Limb (tissue), 2 donors: ENCODE measurements around the gene APBA1.

Experiments
- DNase-seq, 2 donors: peaks; one replicate each; pipeline ENCODE4 v3.0.0-alpha.2; 2016; ENCODE audit errors: extremely low spot score in 2 of 2

APBA1 gene

DNA sequence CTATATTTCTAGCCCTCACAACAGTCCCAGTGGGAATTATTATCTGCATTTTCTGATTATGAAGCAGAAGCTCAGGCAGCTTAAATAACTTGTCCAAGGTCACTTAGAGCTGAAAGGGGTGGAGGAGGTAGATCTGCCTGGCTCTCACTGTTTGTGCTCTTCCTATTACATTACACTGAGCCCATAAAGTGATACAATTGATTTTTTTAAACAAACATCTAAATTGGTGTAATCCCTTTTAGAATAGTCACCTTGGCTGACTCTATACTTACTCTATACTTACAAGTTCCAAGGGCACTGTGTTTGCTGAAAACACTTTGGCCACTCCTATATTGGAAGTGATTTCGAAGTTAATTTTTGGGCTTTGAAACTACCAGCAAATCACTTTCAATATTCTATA is 144.7 kb downstream of the APBA1 start:
- no peak for DNase-seq

DNA sequence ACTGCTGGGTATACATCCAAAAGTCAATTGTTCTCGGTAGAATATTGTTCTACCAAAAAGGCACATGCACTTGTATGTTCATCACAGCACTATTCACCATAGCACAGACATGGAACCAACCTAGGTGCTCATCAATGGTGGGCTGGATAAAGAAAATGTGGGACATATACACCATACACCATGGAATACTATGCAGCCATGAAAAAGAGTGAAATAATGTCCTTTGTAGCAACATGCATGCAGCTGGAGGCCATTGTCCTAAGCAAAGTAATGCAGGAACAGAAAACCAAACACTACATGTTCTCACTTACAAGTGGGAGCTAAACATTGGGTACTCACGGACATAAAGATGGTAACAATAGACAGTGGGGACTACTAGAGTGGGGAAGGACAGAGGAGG is 145.5 kb downstream of the APBA1 start:
- DNase-seq: no peak

DNA sequence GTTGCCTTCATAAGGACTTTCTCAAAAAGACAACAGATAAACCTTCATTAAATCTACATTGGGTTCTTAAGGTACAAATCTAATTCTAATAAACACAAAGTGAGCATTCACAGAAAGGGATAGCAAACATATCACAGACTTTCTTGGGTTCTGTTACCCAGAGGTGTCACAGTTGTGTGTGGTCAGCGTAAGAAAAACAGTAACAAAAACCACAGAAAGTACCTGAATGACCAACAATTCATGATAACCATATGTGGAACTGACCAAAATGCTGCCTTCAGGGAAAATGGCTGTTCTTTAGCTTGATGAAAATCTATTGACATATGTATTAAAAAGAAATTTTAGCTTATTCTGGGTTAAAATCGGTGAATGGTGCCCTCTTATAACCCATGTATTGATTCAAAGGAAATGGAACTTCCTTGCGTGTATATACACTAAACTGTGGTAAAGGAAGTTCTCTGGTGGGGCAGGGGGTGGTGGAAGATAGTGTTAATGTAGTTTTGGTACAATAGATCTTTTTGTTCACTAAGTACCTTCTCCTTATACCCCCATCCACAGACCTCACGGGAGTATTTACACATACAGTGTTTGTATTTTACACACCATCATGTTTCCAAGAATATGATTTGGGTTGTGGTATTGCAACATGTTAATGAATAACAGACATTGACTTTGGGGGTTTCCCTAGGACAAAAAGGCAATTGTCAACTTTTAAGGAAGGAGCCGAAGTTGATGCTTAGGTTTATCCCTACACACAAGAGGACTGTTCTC is 152.5 kb downstream of the APBA1 start:
- no peak for DNase-seq

DNA sequence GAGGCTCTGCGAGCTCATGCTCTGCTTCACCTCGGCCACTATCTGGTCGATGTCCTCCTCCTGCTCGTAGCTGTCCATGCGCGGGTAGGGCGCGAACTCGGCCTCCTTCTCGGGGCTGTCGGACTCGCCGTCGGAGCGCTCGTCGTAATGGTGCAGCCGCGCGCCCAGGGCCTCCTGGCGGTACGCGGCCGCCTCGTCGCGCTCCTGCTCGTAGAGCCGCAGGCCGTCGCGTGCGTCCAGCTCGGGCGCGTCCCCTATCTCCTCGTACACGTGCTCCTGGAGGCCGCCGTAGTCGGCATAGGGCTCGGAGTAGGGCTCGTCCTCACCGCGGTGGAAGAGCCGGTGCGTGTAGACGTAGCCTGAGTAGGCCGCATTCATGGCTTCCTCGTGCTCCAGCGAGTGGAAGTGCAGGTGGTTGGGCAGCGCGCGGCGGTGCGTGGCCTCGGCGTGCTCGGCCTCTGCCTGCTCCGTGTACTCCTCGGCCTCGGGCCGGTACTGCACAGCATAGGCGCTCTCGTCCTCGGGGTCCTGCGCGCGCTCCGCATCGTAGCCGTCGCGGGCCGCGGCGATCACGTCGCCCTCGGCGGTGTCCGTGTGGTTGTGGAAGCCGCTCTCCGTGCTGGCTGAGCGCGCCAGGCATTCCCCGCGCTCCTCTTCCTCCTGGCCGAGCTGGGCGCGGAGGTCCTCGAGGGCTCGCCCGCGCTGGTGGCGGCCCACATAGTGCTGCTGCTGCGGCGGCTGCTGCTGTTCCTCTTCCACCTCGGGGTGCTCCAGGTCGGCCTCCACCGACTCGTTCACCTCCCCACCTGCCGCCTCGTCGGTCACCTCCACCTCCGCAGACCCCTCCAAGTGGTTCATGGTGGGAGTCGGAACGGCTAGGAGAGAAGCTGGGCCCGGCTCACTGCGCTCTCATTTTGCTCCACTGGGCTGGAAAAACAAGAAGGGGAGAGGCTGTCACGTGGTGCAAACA is 155.5 kb downstream of the APBA1 start:
- no peak for DNase-seq

DNA sequence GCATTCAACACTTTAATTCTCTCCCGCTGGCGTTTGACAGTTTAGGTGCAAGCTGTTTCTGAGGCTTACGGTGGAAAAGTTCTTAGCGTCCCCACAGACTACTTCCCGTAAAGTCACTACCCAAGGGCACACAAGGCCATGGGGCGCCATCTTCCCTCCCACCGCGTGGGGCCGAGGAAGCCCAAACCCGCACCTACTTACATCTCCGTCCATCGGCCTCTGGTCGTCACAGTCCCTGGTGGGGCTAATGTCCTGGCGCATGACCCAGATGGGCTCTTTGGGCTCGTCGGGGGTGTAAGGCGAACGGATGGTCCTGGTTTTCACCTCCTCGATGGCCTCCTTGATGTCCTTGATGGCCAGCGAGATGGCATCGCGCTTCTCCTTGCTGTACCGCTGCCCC is 156.4 kb downstream of the APBA1 start:
- no peak for DNase-seq

DNA sequence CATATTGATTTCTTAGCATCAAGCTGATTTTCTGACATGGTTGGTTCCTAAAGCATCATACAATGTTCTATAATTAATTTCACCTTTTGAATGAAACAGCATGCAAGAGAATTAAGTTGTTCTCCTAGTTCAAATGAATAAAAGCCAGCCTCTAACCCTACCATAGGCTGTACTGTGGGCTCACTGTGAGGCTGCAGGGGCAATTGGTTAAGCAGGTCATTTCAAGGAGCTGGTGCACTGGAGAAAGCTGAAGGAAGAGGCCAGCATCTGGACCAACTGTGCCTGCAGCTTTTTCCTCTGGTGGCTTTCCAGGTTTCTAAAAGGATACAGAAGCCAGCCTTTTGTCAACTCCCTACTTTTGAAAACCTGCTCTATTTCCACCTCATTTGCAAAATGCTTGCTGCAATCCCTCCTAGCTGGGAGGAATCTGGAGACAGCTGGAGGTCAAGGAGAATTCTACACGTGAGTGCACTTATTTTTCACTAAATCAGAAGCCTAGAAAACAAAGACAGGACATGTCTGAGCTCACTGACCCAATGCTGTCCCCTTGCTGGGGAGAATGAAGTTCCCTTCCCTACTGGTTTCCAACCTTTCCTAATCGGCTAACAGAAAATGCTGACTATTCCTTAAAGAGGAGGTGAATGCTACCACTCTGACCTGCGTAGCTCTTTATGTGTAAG is 158.9 kb downstream of the APBA1 start:
- DNase-seq: no peak

DNA sequence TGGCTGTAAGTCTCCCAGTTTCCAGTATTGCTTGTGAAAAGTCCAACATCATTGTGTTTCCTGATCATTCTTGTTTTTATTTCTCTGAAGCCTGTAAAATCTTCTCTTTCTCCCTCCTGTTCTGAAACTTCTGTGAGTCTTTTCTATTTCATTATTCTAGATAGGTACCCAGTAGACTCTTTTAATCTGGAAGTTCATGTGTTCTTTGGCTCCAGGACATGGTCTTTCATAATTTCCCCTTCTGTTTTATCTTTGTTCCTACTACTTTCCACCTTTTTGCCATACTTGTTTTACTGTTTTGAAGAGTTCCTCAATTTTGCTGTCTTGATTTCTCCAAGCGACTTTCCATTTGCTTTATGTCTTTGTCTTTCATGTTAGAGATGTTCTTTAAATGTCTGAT is 168.1 kb downstream of the APBA1 start:
- DNase-seq: no peak

DNA sequence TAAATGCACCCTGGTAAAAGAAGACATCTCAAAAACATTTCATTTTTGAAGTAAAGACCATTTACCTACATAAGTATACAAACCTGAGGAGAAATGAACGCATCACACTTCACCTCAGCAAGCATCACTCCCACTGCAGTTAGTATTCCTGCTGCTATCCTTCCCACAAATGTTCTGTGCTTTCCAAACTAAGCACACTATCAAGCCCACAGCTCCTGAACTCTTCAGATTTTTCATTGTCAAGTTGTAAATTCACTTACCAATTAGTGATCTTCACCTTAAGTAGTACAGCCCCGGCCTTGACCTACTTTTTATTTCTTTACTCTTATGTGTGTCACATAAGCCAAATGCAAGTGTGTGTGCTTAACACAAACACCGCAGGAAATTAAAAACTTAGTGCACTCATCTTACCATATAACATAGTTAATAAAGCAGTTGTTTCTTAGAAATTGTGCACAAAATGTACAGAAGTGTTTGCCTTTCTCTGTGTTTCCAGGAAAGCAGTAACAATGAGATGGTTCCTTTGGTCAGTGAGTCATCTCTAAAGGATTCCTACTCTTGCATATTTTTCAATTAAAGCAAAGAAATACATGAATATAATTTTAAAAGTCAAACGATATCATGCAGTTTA is 169.4 kb downstream of the APBA1 start:
- no peak for DNase-seq

DNA sequence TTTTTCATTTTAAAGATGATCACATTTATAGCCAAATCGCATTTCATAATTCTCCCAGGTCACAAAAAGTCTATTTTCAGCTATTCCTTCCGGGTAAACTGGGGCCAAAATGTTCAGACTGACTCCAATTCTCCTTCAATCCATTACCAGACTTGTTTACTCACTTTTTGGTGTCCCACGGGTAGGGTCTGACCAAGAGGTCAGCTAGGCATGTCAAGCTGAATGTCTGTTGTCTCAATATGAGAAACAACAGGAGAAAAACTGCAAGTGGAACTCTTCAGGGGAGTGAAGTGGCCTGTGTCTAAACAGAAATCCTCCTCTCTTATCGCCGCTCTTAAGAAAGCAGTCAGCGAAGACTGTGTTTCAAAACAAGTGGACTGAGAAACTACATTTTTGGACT is 171.3 kb downstream of the APBA1 start:
- no peak for DNase-seq

DNA sequence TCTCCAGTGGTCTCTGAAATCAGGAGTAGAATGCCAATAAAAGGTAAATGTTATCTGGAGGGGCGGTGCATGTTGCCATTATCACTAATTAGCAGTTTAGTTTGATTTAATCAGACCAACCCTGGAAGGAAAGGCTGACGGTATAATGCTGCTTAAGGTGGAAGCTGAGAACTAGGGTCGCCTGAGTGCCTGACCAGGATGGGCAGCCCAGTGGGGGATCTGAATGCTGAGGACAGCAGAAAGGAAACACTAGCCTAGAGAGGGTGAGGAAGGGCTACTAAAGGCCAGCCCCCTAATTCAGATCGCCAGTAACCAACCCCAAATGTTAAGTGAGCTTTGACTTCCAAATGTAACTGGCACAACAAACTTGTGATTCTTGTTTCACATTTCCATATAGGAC is 172.2 kb downstream of the APBA1 start:
- DNase-seq: no peak

DNA sequence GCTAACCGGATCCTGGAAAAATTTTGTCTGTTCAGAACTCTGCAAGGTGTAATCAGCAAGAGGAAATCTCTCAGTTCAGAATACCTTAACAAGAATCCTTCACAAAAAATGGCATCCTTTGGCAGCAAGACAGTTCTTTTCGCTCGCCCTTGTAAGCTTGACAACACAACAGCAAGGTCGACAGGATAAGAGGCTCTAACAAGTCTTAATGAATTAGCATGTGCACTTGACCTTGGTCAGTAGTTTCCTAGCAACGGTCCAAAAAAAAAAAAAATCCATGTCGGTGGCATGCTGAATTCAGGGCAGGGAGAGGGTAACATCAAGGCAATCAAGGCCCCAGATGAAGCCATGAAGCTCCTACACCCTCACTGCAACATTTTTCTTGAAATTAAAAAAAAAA is 172.8 kb downstream of the APBA1 start:
- DNase-seq: no peak

DNA sequence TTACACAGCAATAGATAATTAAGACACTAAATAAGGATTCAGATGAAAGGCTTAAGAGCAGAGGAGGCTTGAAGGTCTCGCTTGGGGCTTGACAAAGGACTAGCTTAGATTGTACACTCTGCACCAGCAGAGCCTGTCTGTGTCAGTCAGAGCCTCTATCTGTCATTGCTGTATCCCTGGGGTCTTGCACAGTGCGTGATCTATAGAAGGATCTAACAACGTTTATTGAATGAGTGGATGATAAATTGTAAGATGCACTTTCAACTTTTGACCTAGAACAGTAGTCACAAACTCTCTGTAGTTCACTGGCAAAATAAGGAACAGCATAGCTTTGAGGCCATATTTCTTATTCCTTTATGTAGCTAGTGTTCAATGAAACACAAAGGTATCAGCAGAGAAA is 173.7 kb downstream of the APBA1 start:
- DNase-seq: no peak

DNA sequence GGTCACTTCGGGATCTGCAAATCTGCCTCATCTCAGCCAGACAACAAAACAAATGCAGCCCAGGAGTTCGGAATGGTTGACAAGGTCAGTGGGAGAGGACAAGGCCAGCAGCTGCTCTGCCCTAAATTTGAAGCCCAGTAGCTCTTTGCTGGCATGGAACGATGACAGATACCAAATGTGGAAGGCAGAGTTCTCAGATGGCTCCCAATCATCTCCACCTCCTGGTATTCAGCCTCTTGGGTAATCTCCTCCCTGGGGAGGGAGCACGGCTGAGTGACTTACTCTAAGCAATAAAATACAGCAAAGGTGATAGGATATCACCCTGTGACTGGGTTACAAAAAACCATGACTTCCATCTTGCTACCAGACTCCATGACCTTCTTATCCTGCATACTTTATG is 174.4 kb downstream of the APBA1 start:
- DNase-seq: no peak

DNA sequence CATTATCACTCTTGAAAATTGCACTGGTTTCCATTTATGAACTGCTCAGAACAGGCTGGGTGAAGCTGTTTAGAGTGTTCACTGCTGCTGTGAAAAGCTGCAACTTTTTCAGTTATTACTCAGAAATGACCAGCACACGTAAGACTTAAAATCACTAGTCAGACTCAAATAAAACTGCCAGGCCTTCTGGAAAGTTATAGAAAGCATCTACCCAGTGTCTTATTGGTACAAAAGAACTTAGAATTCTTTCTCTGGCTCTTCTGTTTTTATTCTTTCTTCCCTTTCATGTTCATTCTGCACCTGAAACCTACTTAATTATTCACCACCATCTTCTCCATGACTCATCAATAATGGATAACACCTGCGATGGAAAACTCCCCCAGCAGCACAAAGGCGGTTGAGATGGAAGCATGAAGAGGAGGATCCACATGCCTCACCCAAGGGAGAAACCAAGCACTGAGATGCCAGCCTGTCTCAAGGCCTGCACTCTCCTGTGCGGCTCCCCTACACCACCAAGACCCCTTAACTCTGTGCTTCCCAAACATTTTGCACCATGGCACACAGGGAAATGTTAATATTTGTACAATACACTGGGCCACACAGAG is 175.2 kb downstream of the APBA1 start:
- DNase-seq: no peak

DNA sequence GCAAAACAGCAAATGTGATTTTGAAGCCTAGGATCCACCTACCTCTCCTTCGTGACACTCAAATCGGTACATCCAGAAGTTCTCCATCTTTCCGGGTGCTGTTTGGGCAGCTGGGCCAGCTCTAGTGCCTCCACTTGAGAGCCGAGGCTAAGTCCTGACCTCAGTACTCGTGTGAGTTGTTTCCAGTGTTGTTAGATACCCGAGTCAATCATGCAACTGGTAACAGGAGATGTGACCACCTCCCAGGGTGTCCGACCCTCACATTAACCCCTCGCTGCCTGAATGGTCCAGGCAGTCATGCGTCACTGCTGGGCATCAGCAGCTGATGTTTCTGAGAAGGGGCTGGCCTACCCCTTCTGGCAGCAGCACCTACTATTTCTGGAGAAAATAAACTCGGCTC is 176.9 kb downstream of the APBA1 start:
- DNase-seq: no peak

DNA sequence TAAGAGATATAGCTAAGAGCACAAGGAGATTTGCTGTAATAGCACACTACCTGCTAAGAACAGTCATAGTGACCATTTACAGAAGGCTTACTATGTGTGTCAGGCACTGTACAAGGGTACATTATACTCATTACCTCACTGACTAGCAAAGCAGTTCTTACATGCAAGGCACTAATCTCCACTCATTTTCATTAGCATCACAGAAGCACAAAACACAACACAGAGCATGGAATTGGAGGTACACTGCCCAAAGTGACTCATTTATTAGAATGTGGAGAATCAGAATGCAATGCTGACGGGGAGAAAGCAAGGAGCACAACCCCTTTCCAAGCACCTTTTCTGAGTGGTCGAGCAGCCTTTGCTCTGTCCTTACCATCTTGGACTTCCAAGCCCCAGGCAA is 177.4 kb downstream of the APBA1 start:
- no peak for DNase-seq

DNA sequence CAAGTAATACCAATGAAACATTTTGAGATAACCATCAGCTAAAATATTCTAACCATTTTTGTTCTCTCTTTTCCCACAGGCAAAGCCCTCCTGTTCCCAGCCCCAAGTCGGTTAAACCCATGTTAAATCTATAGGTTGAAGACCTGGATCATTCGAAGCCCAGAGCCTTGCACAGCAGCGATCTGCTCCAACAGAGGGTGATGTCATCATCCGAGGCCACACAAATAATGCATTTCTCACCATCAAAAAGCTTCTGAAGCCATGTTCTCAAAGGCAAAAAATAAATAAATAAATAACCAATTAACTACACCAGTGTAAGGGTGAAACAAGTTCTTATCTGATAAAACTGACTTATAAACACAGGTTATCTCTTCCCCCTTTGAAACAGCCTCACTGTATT is 178.0 kb downstream of the APBA1 start:
- no peak for DNase-seq

DNA sequence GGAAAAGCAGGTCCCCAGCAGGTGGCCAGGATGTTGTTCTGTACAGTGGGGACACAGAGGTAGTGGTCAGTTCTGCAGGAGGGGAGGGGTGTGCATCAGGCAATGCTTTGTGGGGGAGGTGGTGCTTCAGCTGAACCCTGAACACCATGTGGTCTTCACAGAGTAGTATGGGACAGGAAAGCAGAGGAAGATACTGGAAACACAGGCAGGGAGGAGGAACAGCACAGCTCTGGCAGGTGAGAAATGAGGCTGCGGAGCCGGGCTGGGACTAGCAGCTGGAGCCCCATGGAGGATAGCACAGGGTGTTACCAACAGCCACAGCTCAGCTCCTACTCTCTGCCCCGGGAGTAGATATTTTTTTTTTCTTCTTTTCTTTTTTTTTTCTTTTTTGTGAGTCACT is 185.7 kb downstream of the APBA1 start:
- no peak for DNase-seq

DNA sequence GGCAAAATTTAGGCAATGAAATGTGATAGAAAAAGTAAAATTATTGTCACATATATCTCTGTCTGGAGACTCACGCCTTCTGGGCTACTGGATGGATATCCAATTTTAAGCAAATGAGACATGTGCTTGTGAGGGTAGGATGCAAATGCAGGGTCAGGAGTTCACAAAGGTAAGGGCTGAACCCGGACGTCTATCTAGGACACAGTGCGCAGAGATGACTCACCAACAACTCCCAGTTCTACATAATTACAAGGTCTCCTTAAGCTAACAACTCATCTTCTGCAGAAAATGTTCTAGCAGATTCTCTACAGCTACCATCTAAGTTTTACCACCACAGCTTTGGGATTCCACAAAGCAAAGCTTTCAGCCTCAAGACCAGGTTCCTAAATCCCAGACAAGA is 186.7 kb downstream of the APBA1 start:
- no peak for DNase-seq

DNA sequence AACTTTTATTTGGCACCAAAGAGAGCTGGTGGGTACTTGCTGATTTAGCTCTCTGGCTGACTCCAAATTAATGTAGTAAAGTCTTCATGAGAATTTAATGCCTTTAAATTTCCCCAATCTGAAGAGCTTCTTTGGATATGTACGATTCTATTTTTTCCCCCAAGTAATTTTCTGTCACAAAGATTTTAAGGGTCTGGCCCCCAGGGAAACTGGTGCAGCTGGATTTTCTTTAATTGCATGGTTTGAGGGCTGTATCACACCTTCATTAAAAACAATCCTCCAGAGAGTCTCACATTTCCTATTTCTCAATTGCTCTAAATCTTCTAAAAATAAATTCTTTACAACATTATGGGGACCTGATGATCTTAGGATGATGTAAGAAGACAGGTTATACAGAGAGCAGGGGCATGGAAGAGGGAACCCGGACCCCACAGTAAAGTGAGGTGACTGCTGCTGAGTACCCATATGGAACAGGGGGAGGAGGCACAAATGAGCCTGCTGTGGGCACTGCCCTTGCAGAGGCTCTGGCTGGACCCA is 188.2 kb downstream of the APBA1 start:
- DNase-seq: no peak

DNA sequence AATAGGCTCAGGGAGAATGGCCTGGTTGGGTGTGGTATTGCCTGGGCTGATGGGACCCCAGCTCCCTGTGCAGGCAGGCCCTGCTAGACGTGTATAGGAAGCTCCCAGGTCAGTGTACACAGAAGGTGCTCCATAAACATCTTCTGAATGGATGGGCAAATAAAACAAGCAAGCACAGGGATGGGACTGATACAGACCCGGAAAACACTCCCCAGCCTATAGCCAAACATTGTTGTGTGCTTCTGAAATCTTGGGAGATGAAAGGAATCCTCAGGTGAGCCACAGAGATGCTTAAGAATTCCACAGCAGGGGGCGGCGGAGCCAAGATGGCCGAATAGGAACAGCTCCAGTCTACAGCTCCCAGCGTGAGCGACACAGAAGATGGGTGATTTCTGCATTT is 195.4 kb downstream of the APBA1 start:
- DNase-seq: no peak
